NCI-H146 treated with DMSO at 0.1 percent for 48 hours (cell line): ENCODE data around the gene PTH2R.
"Not testable (repeated sequence)": the region's sequence is repeated elsewhere in the genome, so short reads cannot be mapped to it uniquely, and the experiment has no call there.

Source experiments
- DNase-seq: peaks from one replicate; lab custom pipeline; 2025; ENCODE audit not compliant: unreplicated experiment; lab: John Stamatoyannopoulos, UW

PTH2R gene

DNA sequence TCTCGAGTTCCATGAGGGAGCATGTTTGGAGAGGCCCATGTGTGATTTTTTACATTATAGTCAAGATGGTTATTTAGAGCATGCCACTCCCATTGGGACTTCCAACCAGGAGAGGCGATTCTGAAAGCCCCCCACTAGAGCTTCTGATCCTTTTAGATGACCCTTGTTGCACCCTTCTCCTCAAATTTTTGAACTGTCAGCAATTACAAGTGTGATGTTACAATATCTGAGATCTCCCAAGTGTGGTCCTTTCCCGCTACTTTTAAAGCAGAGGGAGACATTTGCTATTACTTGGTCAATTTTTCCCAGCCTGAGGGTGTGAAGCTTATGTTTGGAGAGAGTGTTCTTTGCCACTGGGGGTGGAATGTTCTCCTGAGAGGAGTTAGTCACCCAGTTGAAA lies 16.7 kb upstream of the PTH2R start:
- no peak for DNase-seq

DNA sequence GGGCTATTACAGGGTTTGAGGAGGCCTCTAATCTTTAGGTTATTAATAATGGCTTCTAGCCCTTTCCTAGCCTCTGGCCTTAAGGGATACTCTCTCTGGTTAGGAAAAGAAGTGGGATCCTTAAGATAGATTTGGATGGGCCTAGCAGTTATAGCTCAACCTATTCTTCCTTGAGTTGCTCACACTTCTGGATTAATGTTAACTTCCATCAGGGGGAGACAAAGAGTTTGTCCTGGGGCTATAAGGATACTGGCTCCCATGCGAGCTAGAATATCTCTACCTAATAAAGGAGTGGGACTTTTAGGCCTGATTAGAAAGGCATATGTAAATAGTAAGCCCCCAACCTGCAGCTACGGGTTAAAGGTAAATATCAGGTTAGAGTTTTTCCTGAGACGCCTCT lies 14.3 kb upstream of the PTH2R start:
- no peak for DNase-seq

DNA sequence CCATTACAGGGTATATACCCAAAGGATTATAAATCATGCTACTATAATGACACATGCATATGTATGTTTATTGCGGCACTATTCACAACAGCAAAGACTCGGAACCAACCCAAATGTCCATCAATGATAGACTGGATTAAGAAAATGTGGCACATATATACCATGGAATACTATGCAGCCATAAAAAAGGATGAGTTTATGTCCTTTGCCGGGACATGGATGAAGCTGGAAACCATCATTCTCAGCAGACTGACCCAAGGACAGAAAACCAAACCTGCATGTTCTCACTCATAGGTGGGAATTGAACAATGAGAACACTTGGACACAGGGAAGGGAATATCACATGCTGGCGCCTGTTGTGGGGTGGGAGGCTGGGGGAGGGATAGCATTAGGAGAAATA lies 9.8 kb upstream of the PTH2R start:
- not testable (repeated sequence) for DNase-seq

DNA sequence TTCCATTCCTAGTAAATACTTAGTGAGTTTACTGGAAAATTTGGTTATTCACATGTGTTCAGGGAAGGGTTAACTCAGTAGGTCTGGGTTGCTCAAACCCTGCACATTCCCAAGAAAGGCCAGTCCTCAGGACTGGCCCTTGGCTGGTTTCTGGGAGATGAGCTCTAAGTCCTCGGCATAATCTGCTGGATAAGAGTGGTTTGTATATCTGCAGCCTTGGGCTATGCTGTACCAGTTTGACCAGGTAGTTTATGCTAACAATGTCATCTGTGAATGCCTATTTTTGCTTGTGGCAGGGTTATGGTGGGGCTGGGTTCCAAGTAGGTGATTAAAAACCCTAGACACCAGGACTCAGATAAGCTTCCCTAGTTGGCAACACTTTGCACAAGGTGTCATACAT lies 7.4 kb upstream of the PTH2R start:
- no peak for DNase-seq

DNA sequence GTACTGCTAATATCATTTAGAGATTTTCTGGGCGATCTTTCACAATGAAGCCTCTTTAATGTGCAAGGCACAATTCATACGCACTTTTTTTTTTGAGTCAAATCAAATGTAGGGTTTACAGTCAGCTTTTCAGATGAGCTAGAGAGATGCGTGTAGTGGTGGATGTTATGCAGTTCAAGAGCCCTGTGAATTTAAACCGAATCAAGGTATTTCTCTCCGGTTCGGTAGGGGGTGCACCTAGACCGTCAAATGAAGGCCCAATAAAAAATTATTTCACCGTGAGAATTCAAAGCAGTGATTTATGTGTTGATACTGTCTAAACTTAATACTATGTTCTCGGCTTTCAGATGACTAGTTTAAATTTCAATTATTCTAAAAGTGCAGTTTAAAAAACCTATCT lies 1.1 kb downstream of the PTH2R start:
- no peak for DNase-seq

DNA sequence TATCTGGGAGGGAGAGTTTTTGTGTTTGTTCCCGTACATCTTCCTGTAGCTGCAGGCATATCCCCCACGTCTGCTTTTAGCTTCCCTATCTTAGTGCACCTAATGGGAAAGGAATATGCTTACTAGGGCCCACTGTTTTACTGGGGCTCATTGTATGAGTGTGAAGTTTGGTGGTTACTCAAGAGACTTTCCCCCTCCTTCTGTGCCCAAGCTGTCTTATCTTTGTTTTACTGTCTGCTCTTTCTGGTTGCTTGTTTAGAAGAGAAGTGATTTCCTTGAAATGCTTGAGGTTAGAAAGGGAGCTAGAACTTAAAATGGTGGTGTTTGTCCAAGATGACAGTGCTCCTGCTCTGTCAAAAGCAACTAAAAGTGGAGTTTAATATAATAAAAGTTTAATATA lies 7.3 kb downstream of the PTH2R start:
- DNase-seq, result no peak

DNA sequence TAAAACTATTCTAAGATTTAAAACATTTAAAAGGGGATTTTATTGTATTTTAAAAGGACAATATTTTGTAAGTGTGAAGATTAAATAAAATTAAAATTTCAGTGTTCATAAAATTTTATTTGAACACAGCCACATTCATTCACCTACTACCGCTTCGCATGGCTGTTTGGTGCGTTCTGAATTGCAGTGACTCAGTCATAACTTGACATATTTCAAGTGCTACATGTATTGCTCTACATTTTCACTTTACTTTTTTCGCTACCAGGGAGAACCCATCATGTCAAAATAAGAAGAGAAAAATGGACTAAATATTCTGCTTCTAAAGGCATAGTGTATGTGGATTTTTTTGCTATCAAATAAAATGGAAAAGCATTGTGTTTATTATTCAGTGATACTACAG lies 8.7 kb downstream of the PTH2R start:
- DNase-seq, result no peak

DNA sequence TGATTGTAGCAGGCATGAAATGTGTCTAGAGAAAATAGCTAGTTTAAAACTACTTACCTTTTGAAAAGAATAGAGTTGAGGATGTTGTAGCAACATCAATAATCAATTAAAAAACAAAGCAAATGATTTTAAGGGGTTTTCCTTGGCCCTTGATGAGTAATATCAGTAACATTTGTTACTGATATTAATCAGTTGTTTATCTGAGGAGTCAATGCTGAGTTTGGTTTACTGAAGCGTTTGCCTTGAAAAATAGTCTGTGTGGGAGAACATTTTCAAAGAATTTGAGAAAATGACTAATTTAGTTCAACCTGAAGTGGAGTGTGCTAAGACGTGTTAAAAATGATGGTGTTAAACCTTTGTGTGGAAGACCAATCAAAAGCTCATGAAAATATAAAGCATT lies 9.3 kb downstream of the PTH2R start:
- DNase-seq, result no peak

DNA sequence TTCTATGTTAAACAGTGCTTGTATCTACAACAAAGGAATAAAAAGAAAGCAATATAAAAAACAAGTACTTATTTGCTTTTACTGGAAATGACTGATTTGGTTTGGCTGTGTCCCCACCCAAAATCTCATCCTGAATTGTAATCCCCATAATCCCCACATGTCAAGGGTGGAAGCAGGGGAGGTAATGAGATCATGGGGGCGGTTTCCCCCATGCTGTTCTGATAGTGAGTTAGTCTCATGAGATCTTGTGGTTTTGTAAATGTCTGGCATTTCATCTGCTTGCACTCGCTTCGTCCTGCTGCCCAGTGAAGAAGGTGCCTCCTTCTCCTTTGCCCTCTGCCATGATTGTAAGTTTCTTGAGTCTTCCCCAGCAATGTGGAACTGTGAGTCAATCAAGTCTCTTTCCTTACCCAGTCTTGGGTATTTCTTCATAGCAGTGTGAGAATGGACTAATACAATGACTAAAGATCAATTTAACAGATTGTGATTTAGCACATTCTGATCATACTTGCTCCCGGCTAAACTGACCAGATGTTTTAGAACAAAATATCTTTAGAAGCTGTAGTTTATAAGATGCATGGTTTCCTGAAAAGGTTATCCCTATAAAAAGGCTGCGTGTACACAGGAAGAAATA lies 19.9 kb downstream of the PTH2R start:
- DNase-seq, result no peak

DNA sequence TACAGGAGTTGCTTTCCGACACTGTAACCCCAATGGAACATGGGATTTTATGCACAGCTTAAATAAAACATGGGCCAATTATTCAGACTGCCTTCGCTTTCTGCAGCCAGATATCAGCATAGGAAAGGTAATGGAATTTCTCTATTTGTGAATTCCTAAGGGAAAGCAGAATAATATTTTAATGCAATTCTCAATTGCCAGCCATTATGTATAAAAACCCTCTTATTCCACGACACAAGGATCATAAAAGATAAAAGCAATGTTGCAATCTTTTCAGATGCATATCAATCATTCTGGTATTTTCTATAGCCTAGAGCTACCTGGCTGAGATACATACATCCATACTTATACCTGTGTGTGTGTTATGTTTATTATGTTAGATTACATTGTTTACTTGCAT lies 31.2 kb downstream of the PTH2R start:
- DNase-seq, result no peak

DNA sequence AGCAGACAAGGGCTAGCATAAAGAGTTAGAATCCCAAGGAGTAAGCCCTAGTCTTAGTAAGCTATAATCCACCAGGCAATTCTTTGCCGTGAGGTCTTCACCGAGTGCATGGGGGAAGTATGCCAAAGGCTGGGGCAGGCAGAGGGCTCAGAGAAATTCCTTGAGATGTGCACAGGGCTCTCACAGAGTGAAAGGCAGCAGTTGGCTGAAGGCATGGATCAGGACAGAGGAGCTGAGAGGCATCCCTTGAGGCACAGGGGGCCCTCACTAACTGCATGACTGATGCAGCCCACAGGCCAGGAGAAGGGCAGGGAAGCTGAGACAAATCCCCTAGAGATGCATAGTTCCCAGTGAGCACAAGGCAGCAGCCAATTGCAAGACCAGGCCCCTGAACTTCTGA lies 34.1 kb downstream of the PTH2R start:
- DNase-seq, result no peak

DNA sequence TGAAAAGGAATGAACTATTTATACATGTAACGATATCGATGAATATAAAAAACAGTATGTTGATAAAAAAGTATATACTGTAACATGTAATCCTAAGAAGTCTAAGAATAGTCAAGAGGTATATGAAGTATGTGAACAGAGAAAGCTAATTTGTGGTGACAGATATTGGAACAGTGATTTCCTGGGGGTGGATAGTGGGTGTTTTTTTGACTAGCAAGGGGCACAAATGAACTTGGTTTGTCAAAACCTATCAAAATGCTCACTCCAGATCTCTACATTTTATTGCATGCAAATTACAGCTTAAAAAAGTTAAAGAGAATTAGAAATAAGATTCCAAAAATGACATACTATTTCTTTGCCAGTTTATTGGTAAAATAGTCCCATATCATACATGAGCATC lies 35.4 kb downstream of the PTH2R start:
- no peak for DNase-seq

DNA sequence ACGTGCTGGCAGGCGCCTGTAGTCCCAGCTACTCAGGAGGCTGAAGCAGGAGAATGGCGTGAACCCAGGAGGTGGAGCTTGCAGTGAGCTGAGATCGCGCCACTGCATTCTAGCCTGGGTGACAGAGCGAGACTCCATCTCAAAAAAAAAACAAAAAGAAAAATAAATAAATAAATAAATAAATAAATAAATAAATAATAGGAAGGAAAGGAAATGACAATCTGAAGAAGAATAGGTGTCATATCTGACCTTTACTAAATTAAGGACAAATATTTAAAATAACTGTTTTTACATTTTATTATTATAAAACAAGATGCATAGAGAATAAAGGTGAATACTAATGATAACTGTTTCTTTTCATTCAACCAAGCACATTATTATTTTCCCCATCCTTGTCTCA lies 40.9 kb downstream of the PTH2R start:
- DNase-seq, result not testable (repeated sequence)

DNA sequence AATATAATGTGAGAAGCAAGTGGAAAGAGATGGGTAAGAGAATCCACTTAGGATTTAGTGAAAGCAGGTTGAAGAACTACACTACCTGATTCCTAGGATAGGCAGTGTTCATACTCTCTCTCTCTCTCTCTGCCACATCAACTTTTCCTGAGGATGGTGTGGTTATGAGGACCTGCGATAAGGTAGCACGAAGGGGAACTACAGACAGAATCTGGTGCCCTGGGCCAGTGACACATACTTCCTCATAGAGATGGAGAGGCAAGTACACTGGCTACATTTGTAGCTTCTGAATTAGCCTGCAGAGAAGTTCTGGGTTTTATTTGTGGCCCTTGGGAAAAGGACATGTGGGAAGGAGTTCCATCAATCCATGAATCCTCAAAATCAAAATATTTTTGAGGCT lies 44.5 kb downstream of the PTH2R start:
- DNase-seq, result no peak

DNA sequence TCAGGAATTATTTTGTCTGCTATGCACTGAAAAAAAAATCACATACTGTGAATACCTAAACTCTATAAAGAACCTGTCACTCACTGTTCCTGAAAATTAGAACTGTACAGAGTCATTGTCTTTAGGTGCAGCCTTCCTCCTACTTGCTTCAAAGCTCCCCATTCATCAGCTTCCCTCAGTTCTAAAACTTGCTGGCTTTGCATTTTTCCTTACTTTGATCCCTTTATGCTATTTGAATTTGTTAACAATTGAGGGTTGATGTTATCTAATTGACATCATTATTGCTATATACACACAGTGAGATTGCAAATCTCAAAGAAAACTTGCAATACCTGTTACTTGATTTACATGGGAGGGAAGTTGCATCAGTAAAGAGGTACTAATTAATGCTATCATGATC lies 48.3 kb downstream of the PTH2R start:
- no peak for DNase-seq

DNA sequence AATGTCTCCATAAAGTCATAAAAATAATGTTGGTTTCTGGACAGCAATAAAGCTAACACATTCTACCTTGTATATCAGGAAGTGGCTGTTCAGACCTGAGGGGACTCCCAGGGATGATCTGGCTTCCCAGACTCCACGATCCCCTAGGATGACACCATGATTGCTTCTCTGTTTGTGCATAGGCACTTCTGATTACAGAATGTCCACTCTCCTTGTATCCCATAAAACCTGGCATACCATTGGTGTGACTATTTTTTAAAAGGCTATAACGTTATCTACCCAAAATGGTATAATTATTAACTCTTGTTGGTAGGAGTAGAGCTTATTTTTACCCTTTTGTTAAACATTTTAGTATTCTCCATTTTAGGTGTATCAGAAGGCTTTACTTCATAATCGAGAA lies 57.1 kb downstream of the PTH2R start:
- DNase-seq, result no peak

DNA sequence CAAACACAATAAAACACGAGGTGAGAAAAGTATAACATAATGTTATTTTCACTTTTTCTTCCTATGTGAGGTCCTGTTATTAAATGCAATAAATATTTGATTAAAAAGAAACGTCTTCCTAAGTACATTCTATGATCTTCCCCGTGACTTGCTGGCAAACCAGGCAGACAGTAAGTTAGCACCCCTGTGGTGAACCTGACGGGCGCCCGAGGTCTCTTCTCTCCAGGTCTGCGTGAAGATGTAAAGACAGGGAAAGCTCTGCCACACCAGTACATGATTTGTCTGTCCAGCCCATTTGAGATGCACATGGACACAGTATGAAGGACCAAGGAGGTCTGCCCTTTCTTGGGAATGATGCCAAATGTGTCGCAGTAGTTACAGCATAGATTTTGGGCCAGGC lies 57.6 kb downstream of the PTH2R start:
- DNase-seq, result no peak

DNA sequence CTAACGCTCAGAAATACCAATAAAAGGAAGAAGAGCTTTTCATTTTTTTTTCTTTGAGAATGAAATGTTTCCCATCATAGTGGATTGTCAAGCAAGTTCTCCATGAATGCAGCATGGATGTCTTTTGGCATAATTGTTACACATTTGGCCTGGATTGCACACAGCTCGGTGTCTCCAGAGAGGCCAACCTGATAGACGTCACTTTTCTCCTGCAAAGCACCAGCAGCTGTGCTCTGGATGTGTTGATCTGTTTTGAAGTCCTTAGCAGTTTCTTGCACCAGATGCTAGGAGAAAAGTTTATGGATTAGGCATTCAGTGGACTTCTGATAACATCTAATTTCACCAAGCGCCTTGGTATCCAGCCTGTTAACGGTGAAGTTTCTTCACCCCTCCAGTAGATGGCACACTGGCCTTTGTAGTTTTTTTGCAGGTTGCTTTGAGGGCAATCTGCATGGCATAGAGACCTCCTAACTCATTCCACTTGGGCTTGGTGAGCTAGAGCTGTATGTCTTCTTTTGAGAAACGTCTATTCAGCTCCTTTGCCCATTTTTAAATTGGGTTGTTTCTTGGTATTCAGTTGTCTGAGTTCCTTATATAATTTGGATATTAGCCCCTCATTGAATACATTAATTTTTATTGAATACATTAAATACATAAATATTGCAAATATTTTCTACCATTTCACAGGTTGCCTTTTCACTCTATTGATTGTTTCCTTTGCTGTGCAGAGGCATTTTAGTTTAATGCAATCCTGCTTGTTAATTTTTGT lies 59.7 kb downstream of the PTH2R start:
- peak; percentile 1 for DNase-seq

DNA sequence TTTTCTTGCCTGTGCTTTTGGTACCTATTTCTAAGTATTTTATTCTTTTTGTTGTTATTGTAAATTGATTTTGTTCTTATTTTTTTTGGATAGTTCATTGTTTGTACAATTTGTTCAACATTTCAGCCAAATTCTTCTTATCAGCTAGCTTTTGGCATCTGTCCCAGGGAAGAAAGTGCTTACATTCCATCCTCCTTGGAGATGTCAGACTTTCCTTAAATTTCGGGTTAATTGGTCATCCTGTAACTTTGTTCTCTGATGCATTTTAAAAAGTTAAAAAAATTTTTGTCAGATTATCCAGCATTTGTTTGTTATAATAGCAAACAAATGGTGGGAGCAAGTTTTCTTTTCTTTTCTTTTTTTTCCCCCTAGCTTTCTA lies 60.3 kb downstream of the PTH2R start:
- no peak for DNase-seq

DNA sequence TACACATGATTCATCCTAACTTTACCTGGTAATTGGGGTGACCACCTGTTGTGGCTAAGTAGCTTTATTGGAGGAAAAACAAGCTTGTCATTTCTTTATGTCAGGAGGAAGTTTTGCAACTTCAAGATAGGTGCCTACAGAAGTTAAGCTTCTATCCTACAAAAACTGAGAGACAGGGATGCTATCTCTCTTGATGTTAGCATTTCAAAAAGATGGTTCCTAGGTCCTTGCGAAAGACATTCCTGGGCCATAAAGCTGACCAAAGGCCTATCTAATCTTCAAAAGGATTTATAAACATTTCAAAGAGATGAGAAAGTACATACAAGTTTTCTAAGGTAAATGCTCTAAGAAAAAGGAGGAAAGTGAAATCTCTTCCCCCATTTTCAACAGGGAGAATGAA lies 61.0 kb downstream of the PTH2R start:
- DNase-seq, result no peak

DNA sequence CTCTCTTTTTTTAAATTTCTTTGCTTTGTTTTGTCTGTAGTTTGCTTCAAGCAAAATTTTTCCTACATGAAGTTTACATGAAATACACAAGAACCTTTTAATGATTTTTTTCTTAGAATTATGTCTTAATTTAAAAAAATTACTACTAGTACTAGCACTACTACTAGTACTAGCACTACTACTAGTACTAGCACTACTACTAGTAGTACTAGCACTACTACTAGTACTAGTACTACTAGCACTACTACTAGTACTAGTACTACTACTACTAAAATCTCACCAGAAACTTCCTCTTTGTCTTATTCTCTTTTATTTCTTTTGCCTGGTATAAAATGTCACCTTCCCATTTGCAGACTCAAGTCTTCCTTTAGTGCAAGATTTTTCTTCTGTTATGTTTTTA lies 71.1 kb downstream of the PTH2R start:
- no peak for DNase-seq

DNA sequence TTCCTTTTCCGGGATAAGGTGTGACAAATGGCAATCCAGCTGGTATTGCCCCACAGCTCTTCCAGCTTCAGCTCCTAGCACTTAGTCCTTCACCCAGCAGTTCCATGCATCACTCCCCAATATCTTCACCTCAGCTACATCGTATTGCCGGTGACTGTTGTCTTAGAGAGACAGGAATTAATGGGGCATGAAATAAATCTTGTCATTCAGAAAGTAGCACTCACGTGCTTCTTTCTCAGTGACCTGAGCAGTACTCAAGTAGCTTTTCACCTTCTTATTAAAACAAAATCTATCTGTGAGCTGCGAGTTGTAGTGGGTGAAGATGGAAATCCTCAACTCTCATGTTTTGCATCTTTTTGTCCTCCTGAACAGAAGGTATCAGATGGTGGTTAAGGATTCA lies 72.8 kb downstream of the PTH2R start:
- DNase-seq, result no peak

DNA sequence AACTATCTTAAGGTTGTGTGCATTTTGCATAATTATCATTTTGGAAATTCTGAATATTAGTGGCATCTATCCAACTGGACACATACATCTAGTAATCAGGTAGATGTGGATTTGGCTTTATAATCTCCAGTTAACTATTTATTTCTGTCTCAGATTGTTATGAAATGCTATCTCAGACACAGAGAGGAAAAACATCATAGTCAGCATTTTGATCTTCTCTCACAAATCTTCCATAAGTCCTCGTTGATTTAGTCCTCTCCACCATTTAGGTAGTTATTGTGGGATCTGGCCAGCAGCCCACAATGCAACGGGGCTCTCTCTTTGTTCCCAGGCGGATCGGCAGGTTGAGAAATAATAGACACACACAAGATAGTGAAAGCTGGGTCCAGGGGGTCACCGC lies 75.4 kb downstream of the PTH2R start:
- not testable (repeated sequence) for DNase-seq
